HepG2 (cell line): ENCODE data around the gene TNP2. TPM values are rescaled to one million over a fixed set of nuclear protein-coding genes. Genes with fewer than 3 reads are reported as not detected.
A peak's percentile ranks its signal among the peaks of the same experiment; 100 is the strongest.

Source experiments
- AGO1 ChIP-seq: fragments of 200-400 bp; formaldehyde crosslinking; IDR thresholded peaks from 2 replicates; pipeline ENCODE4 v1.6.1; 2017; ENCODE audit warnings: mild to moderate bottlenecking, low read depth, low read length, moderate library complexity; ENCODE audit not compliant: poor library complexity, severe bottlenecking
- ARNT ChIP-seq: fragments of 450-650 bp; IDR thresholded peaks from 2 replicates; pipeline ENCODE4 v1.6.1; 2017
- ARNTL ChIP-seq: sonication (generic); formaldehyde crosslinking; IDR thresholded peaks from 2 replicates; pipeline ENCODE4 v1.4.0; 2020; ENCODE audit warnings: mild to moderate bottlenecking, missing genetic modification reagents
- CREB1 ChIP-seq, 2 experiments: fragments of 450-650 bp in 1 of 2; IDR thresholded peaks; 2 replicates each; pipeline ENCODE4 v1.6.1; 2016 to 2017; ENCODE audit warnings: control low read depth in 1 of 2, mild to moderate bottlenecking in 1 of 2, missing compliant biosample characterization in 1 of 2, missing genetic modification characterization in 1 of 2
- FOSL2 ChIP-seq: sonication (generic); formaldehyde crosslinking; IDR thresholded peaks from 2 replicates; pipeline ENCODE4 v1.4.0; 2020; ENCODE audit warnings: missing genetic modification reagents
- IKZF1 ChIP-seq: fragments of 450-650 bp; IDR thresholded peaks from 2 replicates; pipeline ENCODE4 v1.7.1; 2016
- KDM1A ChIP-seq: IDR thresholded peaks from 2 replicates; pipeline ENCODE4 v1.6.1; 2016; ENCODE audit warnings: missing compliant biosample characterization
- MAZ ChIP-seq, 2 experiments: sonication (generic) in 1 of 2; formaldehyde crosslinking in 1 of 2; IDR thresholded peaks; 2 replicates each; pipeline versions ENCODE4 v1.5.0 to v1.6.1; 2012 to 2020; ENCODE audit warnings: low read depth in 2 of 2, mild to moderate bottlenecking in 2 of 2, borderline replicate concordance in 1 of 2, improper control_type of control experiment in 1 of 2, low read length in 1 of 2, missing genetic modification reagents in 1 of 2, moderate library complexity in 1 of 2
- NFIB ChIP-seq: sonication (generic); formaldehyde crosslinking; IDR thresholded peaks from 2 replicates; pipeline ENCODE4 v1.9.0; 2021; ENCODE audit warnings: missing genetic modification reagents, mild to moderate bottlenecking, borderline replicate concordance
- PRMT3 ChIP-seq: sonication (generic); formaldehyde crosslinking; IDR thresholded peaks from 2 replicates; pipeline ENCODE4 v1.8.1; 2022; ENCODE audit warnings: low read depth, mild to moderate bottlenecking, moderate library complexity, missing genetic modification reagents, borderline replicate concordance
- RBM22 ChIP-seq: fragments of 200-400 bp; formaldehyde crosslinking; optimal IDR thresholded peaks from 2 replicates; pipeline ENCODE3; 2017; ENCODE audit warnings: mild to moderate bottlenecking, low read length, moderate library complexity
- RXRB ChIP-seq: IDR thresholded peaks from 2 replicates; pipeline ENCODE4 v1.6.1; 2016; ENCODE audit warnings: borderline replicate concordance, missing genetic modification reagents, missing compliant biosample characterization
- SMAD9 ChIP-seq: sonication (generic); formaldehyde crosslinking; IDR thresholded peaks from 2 replicates; pipeline ENCODE4 v1.5.1; 2020; ENCODE audit warnings: mild to moderate bottlenecking, missing genetic modification reagents
- SOX5 ChIP-seq: IDR thresholded peaks from 2 replicates; pipeline ENCODE4 v1.6.1; 2016; ENCODE audit warnings: borderline replicate concordance
- ZMYM2 ChIP-seq: sonication (generic); formaldehyde crosslinking; IDR thresholded peaks from 2 replicates; pipeline ENCODE4 v1.8.0; 2022; ENCODE audit warnings: mild to moderate bottlenecking, missing genetic modification reagents
- ZNF333 ChIP-seq: sonication (generic); formaldehyde crosslinking; IDR thresholded peaks from 2 replicates; pipeline ENCODE4 v1.4.0; 2020; ENCODE audit warnings: mild to moderate bottlenecking, missing genetic modification reagents, borderline replicate concordance
- ZNF703 ChIP-seq: sonication (generic); formaldehyde crosslinking; IDR thresholded peaks from 2 replicates; pipeline ENCODE4 v1.5.1; 2020; ENCODE audit warnings: missing genetic modification reagents, mild to moderate bottlenecking, moderate library complexity, borderline replicate concordance
- ZNF761 ChIP-seq: sonication (generic); formaldehyde crosslinking; conservative IDR thresholded peaks from 2 replicates; pipeline ENCODE4 v1.4.0; 2020; ENCODE audit warnings: mild to moderate bottlenecking, missing genetic modification reagents
- ZNF777 ChIP-seq: sonication (generic); formaldehyde crosslinking; IDR thresholded peaks from 2 replicates; pipeline ENCODE4 v1.4.0; 2020; ENCODE audit warnings: missing genetic modification reagents
- polyA plus RNA-seq, 8 experiments: library from polyadenylated mRNA; depleted of rRNA in 3 of 8; stranded (reverse) in 7 of 8; unstranded in 1 of 8; fragments of >200 nt; fragmentation: Illumina TruSeq in 4 of 8; extraction: Trizol in 4 of 8; gene quantifications; 2 replicates each; pipeline versions ENCODE4 v1.2.1 to v1.2.3, GENCODE V29; 2011 to 2016; ENCODE audit warnings: low read depth in 4 of 8, missing spikeins in 1 of 8, mixed read lengths in 1 of 8; ENCODE audit not compliant: insufficient read depth in 1 of 8
- total RNA-seq, 5 experiments: library from RNA; depleted of rRNA; stranded (reverse); fragments of >200 nt; fragmentation: Illumina TruSeq; extraction: Trizol; gene quantifications; 2 replicates each; pipeline ENCODE4 v1.2.3, GENCODE V29; 2016; ENCODE audit warnings: low read depth in 1 of 5
- TF ChIP-seq, protein P1 (sequence below): IDR thresholded peaks from 2 replicates; pipeline ENCODE4 v1.6.1; 2016; ENCODE audit warnings: control low read depth
- TF ChIP-seq, protein P2 (sequence below): IDR thresholded peaks from 2 replicates; pipeline ENCODE4 v1.6.1; 2012; ENCODE audit warnings: low read length, improper control_type of control experiment
- TF ChIP-seq, protein P3 (sequence below): sonication (generic); formaldehyde crosslinking; IDR thresholded peaks from 2 replicates; pipeline ENCODE4 v1.5.0; 2020; ENCODE audit warnings: missing genetic modification reagents
- TF ChIP-seq, protein P4 (sequence below): sonication (generic); formaldehyde crosslinking; IDR thresholded peaks from 2 replicates; pipeline ENCODE4 v1.4.0; 2020; ENCODE audit warnings: mild to moderate bottlenecking, missing genetic modification reagents

The TNP2 gene
- total and polyA plus RNA-seq, 2 of the 13 experiments (the other 11 are each of a cell fraction or from before 2014, with no cell fraction given) = not detected

DNA sequence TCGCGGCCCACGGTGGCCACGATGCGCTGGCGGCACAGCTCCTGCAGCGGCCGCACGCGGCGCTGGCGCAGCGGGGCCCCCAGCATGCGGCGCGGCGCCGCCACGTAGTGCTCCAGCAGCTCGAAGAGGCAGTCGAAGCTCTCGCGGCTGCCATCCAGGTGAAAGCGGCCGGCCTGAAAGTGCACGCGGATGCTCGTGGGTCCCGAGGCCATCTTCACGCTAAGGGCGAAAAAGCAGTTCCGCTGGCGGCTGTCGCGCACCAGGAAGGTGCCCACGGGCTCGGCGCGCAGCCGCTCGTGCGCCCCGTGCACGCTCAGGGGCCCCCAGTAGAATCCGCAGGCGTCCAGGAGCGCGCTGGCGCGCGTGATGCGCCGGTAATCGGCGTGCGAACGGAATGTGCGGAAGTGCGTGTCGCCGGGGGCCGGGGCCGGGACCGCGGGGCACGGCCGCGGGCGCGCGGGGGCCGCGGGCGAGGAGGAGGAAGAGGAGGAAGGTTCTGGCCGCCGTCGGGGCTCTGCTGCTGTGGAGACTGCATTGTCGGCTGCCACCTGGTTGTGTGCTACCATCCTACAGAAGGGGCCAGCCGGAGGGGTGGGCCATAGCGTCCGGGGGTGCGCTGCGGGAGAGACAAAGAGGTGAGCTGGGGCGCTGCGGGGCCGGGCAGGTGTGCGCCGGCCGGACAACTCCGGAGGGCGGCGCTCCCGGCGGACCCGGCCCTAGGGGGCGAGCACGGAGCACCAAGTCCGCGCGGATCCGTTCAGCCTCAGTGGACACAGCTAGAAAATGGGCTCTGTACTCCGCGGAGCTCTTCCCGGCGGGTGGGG is 14.0 kb downstream of the TNP2 start (continued):
- TF ChIP-seq KDM1A (CRISPR knock-in tag) (peak; percentile 57; the same call in 1 of the 2 replicates), FOSL2 (no peak), ZNF761 (CRISPR knock-in tag) (no peak; the same call in 1 of the 2 replicates), PRMT3 (CRISPR knock-in tag) (no peak), ZMYM2 (peak; percentile 60; the same call in 1 of the 2 replicates), RXRB (peak; percentile 10; the same call in 1 of the 2 replicates), SMAD9 (CRISPR knock-in tag) (no peak), MAZ (IDR thresholded peaks at IDR 0.05; ENCODE audit: borderline replicate concordance, low read depth, low read length) (peak; percentile 78; the same call in 1 of the 2 replicates), MAZ (CRISPR knock-in tag; IDR thresholded peaks at IDR 0.05; ENCODE audit: low read depth) (no peak), ZNF777 (CRISPR knock-in tag) (peak; percentile 48; the same call in 1 of the 2 replicates), ARNT (no peak), SOX5 (CRISPR knock-in tag) (no peak), RBM22 (no peak), ARNTL (CRISPR knock-in tag) (no peak), IKZF1 (no peak), NFIB (CRISPR knock-in tag) (no peak), ZNF333 (CRISPR knock-in tag) (no peak), CREB1 (IDR thresholded peaks at IDR 0.05) (no peak), CREB1 (CRISPR knock-in tag; IDR thresholded peaks at IDR 0.05) (no peak), ZNF703 (CRISPR knock-in tag) (0 out of 2 replicates have a peak, but pooled peaks have one; percentile 2), AGO1 (no peak)
- TF ChIP-seq, protein P1, sequence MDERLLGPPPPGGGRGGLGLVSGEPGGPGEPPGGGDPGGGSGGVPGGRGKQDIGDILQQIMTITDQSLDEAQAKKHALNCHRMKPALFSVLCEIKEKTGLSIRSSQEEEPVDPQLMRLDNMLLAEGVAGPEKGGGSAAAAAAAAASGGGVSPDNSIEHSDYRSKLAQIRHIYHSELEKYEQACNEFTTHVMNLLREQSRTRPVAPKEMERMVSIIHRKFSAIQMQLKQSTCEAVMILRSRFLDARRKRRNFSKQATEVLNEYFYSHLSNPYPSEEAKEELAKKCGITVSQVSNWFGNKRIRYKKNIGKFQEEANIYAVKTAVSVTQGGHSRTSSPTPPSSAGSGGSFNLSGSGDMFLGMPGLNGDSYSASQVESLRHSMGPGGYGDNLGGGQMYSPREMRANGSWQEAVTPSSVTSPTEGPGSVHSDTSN (CRISPR knock-in tag) = no peak
- TF ChIP-seq, protein P2, sequence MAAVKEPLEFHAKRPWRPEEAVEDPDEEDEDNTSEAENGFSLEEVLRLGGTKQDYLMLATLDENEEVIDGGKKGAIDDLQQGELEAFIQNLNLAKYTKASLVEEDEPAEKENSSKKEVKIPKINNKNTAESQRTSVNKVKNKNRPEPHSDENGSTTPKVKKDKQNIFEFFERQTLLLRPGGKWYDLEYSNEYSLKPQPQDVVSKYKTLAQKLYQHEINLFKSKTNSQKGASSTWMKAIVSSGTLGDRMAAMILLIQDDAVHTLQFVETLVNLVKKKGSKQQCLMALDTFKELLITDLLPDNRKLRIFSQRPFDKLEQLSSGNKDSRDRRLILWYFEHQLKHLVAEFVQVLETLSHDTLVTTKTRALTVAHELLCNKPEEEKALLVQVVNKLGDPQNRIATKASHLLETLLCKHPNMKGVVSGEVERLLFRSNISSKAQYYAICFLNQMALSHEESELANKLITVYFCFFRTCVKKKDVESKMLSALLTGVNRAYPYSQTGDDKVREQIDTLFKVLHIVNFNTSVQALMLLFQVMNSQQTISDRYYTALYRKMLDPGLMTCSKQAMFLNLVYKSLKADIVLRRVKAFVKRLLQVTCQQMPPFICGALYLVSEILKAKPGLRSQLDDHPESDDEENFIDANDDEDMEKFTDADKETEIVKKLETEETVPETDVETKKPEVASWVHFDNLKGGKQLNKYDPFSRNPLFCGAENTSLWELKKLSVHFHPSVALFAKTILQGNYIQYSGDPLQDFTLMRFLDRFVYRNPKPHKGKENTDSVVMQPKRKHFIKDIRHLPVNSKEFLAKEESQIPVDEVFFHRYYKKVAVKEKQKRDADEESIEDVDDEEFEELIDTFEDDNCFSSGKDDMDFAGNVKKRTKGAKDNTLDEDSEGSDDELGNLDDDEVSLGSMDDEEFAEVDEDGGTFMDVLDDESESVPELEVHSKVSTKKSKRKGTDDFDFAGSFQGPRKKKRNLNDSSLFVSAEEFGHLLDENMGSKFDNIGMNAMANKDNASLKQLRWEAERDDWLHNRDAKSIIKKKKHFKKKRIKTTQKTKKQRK = no peak
- TF ChIP-seq, protein P3, sequence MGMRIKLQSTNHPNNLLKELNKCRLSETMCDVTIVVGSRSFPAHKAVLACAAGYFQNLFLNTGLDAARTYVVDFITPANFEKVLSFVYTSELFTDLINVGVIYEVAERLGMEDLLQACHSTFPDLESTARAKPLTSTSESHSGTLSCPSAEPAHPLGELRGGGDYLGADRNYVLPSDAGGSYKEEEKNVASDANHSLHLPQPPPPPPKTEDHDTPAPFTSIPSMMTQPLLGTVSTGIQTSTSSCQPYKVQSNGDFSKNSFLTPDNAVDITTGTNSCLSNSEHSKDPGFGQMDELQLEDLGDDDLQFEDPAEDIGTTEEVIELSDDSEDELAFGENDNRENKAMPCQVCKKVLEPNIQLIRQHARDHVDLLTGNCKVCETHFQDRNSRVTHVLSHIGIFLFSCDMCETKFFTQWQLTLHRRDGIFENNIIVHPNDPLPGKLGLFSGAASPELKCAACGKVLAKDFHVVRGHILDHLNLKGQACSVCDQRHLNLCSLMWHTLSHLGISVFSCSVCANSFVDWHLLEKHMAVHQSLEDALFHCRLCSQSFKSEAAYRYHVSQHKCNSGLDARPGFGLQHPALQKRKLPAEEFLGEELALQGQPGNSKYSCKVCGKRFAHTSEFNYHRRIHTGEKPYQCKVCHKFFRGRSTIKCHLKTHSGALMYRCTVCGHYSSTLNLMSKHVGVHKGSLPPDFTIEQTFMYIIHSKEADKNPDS (CRISPR knock-in tag) = no peak
- TF ChIP-seq, protein P4, sequence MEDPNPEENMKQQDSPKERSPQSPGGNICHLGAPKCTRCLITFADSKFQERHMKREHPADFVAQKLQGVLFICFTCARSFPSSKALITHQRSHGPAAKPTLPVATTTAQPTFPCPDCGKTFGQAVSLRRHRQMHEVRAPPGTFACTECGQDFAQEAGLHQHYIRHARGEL (CRISPR knock-in tag) = no peak
